Esophagus squamous epithelium (tissue), 4 donors: Measurements from ENCODE around the gene RREB1.

Source experiments
- CTCF ChIP-seq, 6 experiments: fragments of 450-650 bp in 4 of 6; fragments of 200-600 bp in 2 of 6; sonication (generic) in 2 of 6; IDR thresholded peaks; one replicate each; pipeline ENCODE4 v1.5.1; 2016 to 2019; ENCODE audit warnings: antibody characterized with exemption in 6 of 6, mild to moderate bottlenecking in 4 of 6, moderate library complexity in 4 of 6
- POLR2A ChIP-seq, 4 donors: fragments of 450-650 bp; IDR thresholded peaks; one replicate each; pipeline ENCODE4 v1.6.1; 2017; ENCODE audit warnings: antibody characterized with exemption in 4 of 4, mild to moderate bottlenecking in 4 of 4, moderate library complexity in 3 of 4

DNA sequence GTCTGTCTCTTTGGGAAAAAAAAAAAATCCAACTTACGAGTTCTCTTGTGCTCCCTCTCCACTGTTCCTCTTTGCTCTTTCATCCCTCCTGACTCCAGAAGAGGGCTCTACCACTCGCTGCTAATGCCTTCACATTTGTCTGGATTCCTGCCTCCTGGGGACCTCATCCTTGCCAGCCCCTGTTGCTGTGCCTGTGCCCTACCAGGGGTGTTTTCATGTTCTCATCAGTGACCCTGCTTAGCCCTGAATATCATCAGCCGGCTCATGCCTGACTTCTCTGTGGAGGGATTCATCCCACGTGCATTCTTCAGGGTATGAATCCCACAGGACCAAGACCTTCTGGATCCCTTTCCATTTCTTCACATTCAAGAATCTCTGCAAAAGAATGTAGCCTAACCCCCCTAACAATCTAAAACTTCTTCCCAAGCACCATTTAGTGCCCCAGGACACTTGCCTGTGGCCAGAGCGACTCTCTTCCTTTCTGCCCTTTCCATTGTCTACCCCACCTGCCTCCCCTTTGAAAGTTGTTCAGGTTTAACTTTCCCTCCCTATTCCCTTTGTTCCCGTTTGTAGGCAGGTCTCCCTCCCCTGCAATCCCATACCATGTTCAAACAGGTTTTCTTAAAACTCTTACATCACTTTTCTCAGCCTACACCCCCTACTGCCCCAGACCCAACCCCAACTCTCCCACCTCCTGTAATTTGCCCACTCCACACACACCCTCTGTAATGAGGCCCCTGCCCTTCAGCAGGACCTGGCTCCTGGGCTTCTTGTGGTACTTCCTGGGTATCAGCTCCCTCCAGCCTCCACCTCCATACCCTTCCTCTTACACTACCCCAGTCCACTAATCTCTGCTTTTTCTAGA lies 50.2 kb downstream of the RREB1 start:
- no peak for TF ChIP-seq CTCF (IDR thresholded peaks at IDR 0.05)
- no peak for TF ChIP-seq POLR2A (IDR thresholded peaks at IDR 0.05)
